HG02840 (cell line): ENCODE measurements around the gene WWC1.

ENCODE experiments used
- ATAC-seq: cut with Tn5 transposase; IDR thresholded peaks from one replicate; pipeline ENCODE4 v1.9.1; 2021; ENCODE audit warnings: mild to moderate bottlenecking, moderate library complexity, moderate number of reproducible peaks; ENCODE audit not compliant: unreplicated experiment, low FRiP score

The WWC1 gene

GRCh38 chr5:168359820-168360460 lies 68.5 kb downstream of the WWC1 start:
- ATAC-seq = no peak

DNA sequence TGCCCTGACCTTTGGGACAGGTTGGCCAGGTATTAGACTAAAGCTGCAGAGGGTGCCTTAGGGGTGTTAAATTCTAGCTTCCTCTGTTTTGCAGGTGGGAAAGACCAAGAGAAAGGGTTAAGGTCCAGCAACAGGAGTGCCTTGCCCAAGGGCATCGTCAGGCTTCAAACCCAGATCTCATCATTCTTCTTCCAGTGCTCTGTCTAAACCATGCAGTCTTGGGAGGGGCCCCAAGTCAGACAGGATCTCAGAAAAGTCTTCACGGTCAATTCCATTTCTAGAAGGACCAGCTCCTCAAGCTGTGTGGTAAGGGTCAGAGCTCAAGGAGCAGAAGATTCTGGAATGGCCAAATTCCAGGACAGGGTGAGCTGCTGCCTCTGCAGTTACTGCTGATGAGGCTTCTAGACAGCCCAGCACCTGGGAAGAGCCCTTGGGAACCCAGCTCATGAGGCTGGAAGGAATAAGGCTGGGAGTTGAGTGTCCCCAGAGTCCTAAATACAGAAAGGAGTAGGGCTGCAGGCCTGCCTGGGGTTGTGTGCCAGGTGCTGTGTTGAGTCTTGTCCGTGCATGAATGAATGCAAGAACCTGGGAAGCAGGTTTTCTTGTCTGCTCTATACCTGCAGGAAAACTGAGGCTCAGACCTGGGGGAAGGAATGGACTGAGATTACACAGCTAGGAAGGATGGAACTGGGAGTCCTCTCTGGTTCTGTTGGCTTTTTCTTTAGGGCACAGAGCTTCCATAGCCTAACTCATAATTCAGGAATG lies 69.3 kb downstream of the WWC1 start:
- no peak for ATAC-seq

DNA sequence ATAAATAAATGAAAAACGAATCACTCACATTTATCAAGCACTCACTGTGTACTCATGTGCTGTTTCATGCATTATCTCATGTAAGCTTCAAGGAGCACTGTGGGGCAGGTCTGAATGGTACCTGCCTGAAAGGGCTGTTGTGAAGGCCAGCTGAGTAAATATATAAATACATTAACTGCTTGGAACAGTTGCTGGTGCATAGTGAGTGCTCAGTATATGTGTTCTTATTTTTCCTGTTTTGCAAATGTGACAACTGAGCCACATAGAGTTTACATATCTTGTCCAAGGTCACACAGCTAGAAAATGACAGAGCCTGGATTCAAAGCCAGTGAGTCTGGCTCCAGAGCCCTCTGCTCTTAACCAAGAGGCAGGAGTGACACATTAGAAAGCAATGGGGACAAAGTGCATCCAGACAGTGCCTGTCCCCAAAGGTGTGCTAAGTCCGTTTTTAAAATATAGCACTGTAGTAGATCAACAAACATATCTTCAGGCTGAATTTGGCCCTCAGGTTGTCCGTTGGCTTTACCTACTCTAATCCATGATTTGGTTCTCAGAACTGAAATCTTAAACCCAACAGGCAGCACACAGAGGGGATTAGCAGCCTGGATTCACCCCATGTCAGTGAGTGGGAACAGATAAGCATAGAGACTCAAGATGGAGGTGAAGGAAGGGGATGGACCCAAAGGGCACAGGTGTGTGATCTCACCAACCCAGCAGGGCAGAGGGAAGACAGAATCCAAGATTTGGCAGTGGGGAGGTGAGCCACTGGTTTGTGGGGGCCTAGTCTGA lies 70.8 kb downstream of the WWC1 start:
- ATAC-seq = no peak

GRCh38 chr5:168364151-168364661 lies 72.8 kb downstream of the WWC1 start:
- ATAC-seq = no peak

GRCh38 chr5:168364750-168365550 lies 73.5 kb downstream of the WWC1 start:
- no peak for ATAC-seq

DNA sequence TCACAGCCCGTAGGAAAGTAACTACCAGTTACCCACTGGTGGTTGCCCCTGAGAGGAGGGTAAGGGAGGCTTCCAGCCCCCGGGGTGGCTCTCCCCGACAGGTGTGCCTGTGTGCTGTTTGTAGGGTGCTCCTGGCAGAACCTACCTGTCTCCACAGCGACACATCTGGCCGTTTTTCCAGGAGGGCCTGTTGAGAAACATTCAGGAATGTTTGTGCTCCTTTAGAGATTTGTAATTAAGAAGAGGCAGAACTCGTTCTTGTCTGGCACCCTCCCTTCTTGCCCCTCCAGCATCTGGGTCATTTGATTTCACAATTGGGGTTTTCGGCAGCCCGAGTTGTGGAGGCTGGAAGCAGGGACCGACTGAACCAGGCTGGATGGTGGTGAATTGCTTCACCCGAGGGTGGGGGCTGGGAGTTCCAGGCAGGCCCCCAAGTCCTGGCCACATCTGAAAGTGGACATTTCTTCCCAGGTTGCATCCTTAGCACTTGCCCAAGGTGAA lies 74.2 kb downstream of the WWC1 start:
- no peak for ATAC-seq

- ATAC-seq = no peak
Measured at GRCh38 chr5:168366116-168366515, 74.7 kb downstream of the WWC1 start.

GRCh38 chr5:168368854-168369253 lies 77.4 kb downstream of the WWC1 start:
- ATAC-seq = no peak

DNA sequence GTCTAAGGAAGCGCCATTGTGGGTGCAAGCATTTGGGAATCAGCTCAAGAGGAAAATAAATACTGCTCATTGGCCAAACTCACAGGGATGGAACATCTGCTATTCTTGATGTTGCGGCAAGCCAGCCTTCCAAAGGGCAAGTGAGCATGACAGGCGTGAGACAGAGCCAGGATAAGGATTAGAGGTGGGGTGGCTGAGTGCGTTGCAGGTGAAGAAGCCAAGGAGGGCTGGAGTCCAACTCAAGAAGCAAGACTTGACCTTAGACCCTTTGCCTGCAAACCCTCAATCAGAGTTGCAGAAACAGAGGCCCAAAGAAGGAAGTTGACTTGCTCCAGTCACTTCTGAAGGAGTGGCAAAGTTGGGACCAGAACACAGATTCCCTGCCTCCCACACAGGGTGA lies 79.4 kb downstream of the WWC1 start:
- ATAC-seq = no peak

DNA sequence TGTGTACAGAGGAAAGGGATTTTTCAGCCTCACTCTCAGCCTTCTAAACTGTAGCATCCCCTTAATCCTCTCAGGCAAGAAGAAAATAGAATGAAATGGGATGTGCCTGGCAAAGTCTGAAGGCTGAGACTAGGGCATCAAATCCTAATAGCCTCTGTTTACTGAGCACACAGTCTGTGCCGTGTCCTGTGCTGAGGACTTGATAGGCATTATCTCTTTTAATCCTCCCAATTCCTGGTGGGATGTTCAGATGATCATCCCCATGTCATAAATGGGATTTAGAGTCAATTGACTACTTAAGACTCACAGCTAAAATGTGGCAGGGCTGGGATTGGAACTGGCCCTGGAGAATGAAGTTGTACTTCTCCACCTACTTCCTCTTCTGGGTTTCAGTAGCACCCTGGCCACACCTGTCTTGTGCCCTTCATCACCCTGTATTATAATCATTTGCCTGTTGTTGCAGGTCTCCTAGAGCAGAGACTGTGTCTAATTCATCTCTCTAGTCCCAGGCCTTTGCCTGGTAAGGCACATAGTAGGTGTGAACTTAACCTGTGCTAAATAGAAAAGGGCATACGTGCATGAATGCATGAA lies 81.0 kb downstream of the WWC1 start:
- no peak for ATAC-seq

GRCh38 chr5:168374532-168374931 lies 83.1 kb downstream of the WWC1 start:
- no peak for ATAC-seq

DNA sequence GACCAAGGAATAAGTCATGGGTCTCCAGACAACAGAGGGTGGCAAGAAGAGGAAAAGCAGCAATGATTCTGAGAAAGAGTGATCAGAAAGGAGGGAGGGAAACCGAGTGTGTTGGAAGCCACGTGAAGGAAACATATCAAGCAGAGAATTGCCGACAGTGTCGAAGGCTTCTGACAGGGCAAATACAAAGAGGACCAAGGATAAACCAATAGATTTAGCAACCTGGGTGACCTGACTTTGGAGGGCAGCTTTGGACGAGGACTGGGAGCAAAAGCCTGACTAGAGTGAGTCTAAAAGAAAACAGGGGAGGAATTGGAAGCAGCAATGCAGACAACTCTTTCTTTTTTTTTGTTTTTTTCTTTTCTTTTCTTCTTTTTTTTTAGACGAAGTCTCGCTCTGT lies 83.8 kb downstream of the WWC1 start:
- no peak for ATAC-seq

GRCh38 chr5:168377525-168377924 lies 86.1 kb downstream of the WWC1 start:
- no peak for ATAC-seq

DNA sequence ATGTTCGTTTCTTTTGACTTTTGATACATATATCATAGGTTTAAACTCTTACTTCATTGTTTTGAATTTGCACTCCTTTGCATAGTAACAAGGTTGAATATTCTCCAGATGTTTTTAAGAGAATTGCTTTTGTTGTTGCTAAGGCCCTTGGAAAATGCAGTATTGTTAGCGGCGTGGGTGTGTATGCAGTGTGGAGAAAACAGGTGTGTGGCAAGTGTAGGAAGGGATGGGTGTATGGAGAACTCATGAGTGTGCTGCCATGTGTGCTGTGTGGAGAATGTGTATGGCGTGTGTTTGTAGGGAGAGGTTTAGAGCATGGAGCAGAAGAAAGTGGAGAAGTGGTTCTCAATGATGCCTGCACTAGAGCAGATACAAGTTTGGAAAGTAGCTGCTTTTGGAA lies 87.3 kb downstream of the WWC1 start:
- ATAC-seq = no peak

- no peak for ATAC-seq
Measured at GRCh38 chr5:168382421-168382820, 91.0 kb downstream of the WWC1 start.

- no peak for ATAC-seq
Measured at GRCh38 chr5:168390491-168390890, 99.0 kb downstream of the WWC1 start.

GRCh38 chr5:168393773-168394172 lies 102.3 kb downstream of the WWC1 start:
- ATAC-seq = no peak

GRCh38 chr5:168400429-168401220 lies 109.2 kb downstream of the WWC1 start:
- ATAC-seq = no peak

- no peak for ATAC-seq
Measured at GRCh38 chr5:168401226-168401625, 109.8 kb downstream of the WWC1 start.
